Sigmoid colon (tissue), 7 donors: ENCODE results near the gene ABCA8. TPM values are rescaled to one million over a fixed set of nuclear protein-coding genes. Genes with fewer than 3 reads are reported as not detected.

Experiments used
- polyA plus RNA-seq, 3 donors: library from polyadenylated mRNA; stranded (reverse); fragments of 200-250 nt; gene quantifications; one replicate each; pipeline ENCODE4 v1.2.3, GENCODE V29; 2013
- total RNA-seq, 4 donors: library from RNA; depleted of rRNA; stranded (reverse); fragments of >200 nt; gene quantifications; one replicate each; pipeline ENCODE4 v1.1.0, GENCODE V29; 2016
- donor health status: healthy with polysubstance abuse.
- donor health status: Bipolar disorder and iron deficiency.
- donor health status: healthy.

Gene ABCA8
- total and polyA plus RNA-seq, 7 donors = 2.8 to 71.5 (median 20.0) TPM

Other genes with a start within 250 kb of the ABCA8 start
- gene ABCA9, start 105.5 kb upstream of the ABCA8 start, total RNA-seq = 10 to 100 TPM; 11.1 to 74.5 (median 41.7) TPM
- 1 to 10 TPM in 2 of 3 donors, under 1 TPM in 1; 0.23 to 6.0 (median 1.5) TPM for gene ABCA9, start 105.5 kb upstream of the ABCA8 start, polyA plus RNA-seq
- 100 to 1,000 TPM in 1 of 4 donors, 10 to 100 TPM in 3; 31.0 to 111 (median 72.1) TPM for gene ABCA6, start 186.5 kb upstream of the ABCA8 start, total RNA-seq
- 1 to 10 TPM; 1.6 to 9.0 (median 4.4) TPM for gene ABCA6, start 186.5 kb upstream of the ABCA8 start, polyA plus RNA-seq